Measurements from ENCODE around the gene MTMR6.
"Not testable (repeated sequence)": the region's sequence is repeated elsewhere in the genome, so short reads cannot be mapped to it uniquely, and the experiment has no call there.

The MTMR6 gene

GRCh38 chr13:25286969-25287961 lies at the start of gene MTMR6:
Gene MTMR6, minus strand, starts transcription at chr13:25287488. Its CDS starts 241 bp downstream, at chr13:25287247.
- DNase-seq (ENCODE audit: low read depth in 3 of 3, low spot score in 1 of 3), result peak; percentile 79 to 99 (median 90)

GRCh38 chr13:25335856-25336255 lies 48.6 kb upstream of the MTMR6 start:
- no peak for DNase-seq (ENCODE audit: low read depth in 3 of 3, low spot score in 1 of 3)

- no peak for DNase-seq (ENCODE audit: low read depth in 3 of 3, low spot score in 1 of 3)
These were observed 43.3 kb upstream of the MTMR6 start for GRCh38 chr13:25330541-25330940.

GRCh38 chr13:25329706-25330105 lies 42.4 kb upstream of the MTMR6 start:
- DNase-seq (ENCODE audit: low read depth in 3 of 3, low spot score in 1 of 3), result no peak

GRCh38 chr13:25324100-25324499 lies 36.8 kb upstream of the MTMR6 start:
- DNase-seq (ENCODE audit: low read depth in 3 of 3, low spot score in 1 of 3), result no peak

- DNase-seq (ENCODE audit: low read depth in 3 of 3, low spot score in 1 of 3), result no peak
These were observed 32.5 kb upstream of the MTMR6 start for GRCh38 chr13:25319771-25320170.

- not testable (repeated sequence) for DNase-seq (ENCODE audit: low read depth in 3 of 3, low spot score in 1 of 3)
These were observed 31.7 kb upstream of the MTMR6 start for GRCh38 chr13:25318946-25319345.

- DNase-seq (ENCODE audit: low read depth in 3 of 3, low spot score in 1 of 3), result no peak
These were observed 23.6 kb upstream of the MTMR6 start for GRCh38 chr13:25310891-25311290.

- no peak for DNase-seq (ENCODE audit: low read depth in 3 of 3, low spot score in 1 of 3)
These were observed 19.6 kb upstream of the MTMR6 start for GRCh38 chr13:25306671-25307464.

GRCh38 chr13:25302121-25302520 lies 14.8 kb upstream of the MTMR6 start:
- no peak for DNase-seq (ENCODE audit: low read depth in 3 of 3, low spot score in 1 of 3)

GRCh38 chr13:25301347-25302113 lies 14.2 kb upstream of the MTMR6 start, which contains the start of gene NUP58:
Gene NUP58, plus strand, starts transcription at chr13:25301625. Its CDS starts 149 bp downstream, at chr13:25301774.
- peak; percentile 78 to 87 (median 84) for DNase-seq (ENCODE audit: low read depth in 3 of 3, low spot score in 1 of 3)

GRCh38 chr13:25300861-25301346 lies 13.6 kb upstream of the MTMR6 start:
- peak in 1 of 3 donors; percentile 18 for DNase-seq (ENCODE audit: low read depth in 3 of 3, low spot score in 1 of 3)

GRCh38 chr13:25295701-25296100 lies 8.4 kb upstream of the MTMR6 start:
- no peak for DNase-seq (ENCODE audit: low read depth in 3 of 3, low spot score in 1 of 3)

GRCh38 chr13:25295228-25295627 lies 7.9 kb upstream of the MTMR6 start:
- no peak for DNase-seq (ENCODE audit: low read depth in 3 of 3, low spot score in 1 of 3)

- no peak for DNase-seq (ENCODE audit: low read depth in 3 of 3, low spot score in 1 of 3)
These were observed 5.0 kb upstream of the MTMR6 start for GRCh38 chr13:25292301-25292700.

- DNase-seq (ENCODE audit: low read depth in 3 of 3, low spot score in 1 of 3), result no peak
These were observed 4.4 kb upstream of the MTMR6 start for GRCh38 chr13:25291691-25292090.

GRCh38 chr13:25288966-25289365 lies 1.7 kb upstream of the MTMR6 start:
- no peak for DNase-seq (ENCODE audit: low read depth in 3 of 3, low spot score in 1 of 3)

- no peak for DNase-seq (ENCODE audit: low read depth in 3 of 3, low spot score in 1 of 3)
These were observed 850 bp downstream of the MTMR6 start for GRCh38 chr13:25286308-25286968.

GRCh38 chr13:25281935-25282332 lies 5.4 kb downstream of the MTMR6 start:
- no peak for DNase-seq (ENCODE audit: low read depth in 3 of 3, low spot score in 1 of 3)

GRCh38 chr13:25281193-25281934 lies 5.9 kb downstream of the MTMR6 start:
- DNase-seq (ENCODE audit: low read depth in 3 of 3, low spot score in 1 of 3), result no peak
